Activated CD4-positive, alpha-beta T cell treated with anti-CD3 and anti-CD28 coated beads, Interleukin-2, amount 10 ng/mL, durations not matched to agents 24 days and 14 days (primary cell): ENCODE measurements around the gene PRR7. TPM values are rescaled to one million over a fixed set of nuclear protein-coding genes. Genes with fewer than 3 reads are reported as not detected.
"Not testable (repeated sequence)": the region's sequence is repeated elsewhere in the genome, so short reads cannot be mapped to it uniquely, and the experiment has no call there.

Source experiments
- DNase-seq: peaks from one replicate; pipeline ENCODE4 v3.0.0; 2022
- H3K27ac Mint-ChIP-seq: one replicate; pipeline ENCODE4 v1.8.0; 2022; ENCODE audit warnings: mild to moderate bottlenecking, mixed read lengths
- H3K27me3 Mint-ChIP-seq: one replicate; pipeline ENCODE4 v1.8.0; 2022; ENCODE audit warnings: mixed read lengths
- H3K36me3 Mint-ChIP-seq: one replicate; pipeline ENCODE4 v1.8.0; 2022; ENCODE audit warnings: low read depth, mild to moderate bottlenecking, mixed read lengths
- H3K4me1 Mint-ChIP-seq: one replicate; pipeline ENCODE4 v1.8.0; 2021; ENCODE audit warnings: mixed read lengths
- H3K4me3 Mint-ChIP-seq: one replicate; pipeline ENCODE4 v1.8.0; 2022; ENCODE audit warnings: mild to moderate bottlenecking, moderate library complexity, mixed read lengths
- H3K9me3 Mint-ChIP-seq: one replicate; pipeline ENCODE4 v1.8.0; 2021; ENCODE audit warnings: mixed read lengths
- intact Hi-C: fragments of 100-400 bp; cut with micrococcal nuclease; formaldehyde crosslinking; loops from one replicate; pipeline ENCODE4 v1.15.1; 2023
- total RNA-seq: library from RNA; stranded (reverse); gene quantifications from 2 replicates; pipeline ENCODE4 v1.2.3, GENCODE V29; 2022

Gene PRR7
- total RNA-seq, 1 donor from 2014 or later = 13.6 TPM

GRCh38 chr5:177478711-177479646, 32.4 kb downstream of the PRR7 start:
- peak overlapping the region; percentile 53 for H3K4me3 Mint-ChIP-seq
- H3K27ac Mint-ChIP-seq = peak overlapping the region; percentile 92
- H3K27me3 Mint-ChIP-seq = peaks cover 6% of the 10 kb centered on the region
- no peaks in the 10 kb centered on the region for H3K9me3 Mint-ChIP-seq
- H3K4me1 Mint-ChIP-seq = peaks cover 37% of the 10 kb centered on the region
- peak; percentile 74 for DNase-seq
- H3K36me3 Mint-ChIP-seq = peaks cover 10% of the 10 kb centered on the region
- intact Hi-C loops = loop anchor here (2.0 kb wide), 1 partner anchor 18 kb away; the partner anchor contains the start of gene PDLIM7

DNA sequence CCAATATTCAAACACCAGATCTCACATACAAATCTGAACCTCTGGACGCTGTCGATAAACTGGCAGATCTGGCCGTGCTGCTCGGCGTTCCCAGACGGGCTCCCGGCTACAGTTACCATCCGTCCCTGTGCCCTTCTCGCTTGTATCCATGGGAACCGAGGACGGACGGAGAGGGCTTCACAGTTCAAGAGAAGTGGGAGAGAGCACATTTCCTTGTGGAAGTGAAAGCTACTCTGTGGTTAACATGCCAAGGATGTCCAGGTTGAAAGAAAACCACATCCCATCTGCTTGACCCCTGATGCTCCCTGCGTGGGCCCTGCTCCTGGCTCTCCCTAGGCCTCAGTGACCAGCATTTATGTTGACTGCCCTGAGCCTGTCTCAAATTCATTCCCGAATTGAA, 33.2 kb downstream of the PRR7 start:
- peak overlapping the region; percentile 85 for H3K27ac Mint-ChIP-seq
- no peak for DNase-seq
- H3K27me3 Mint-ChIP-seq = no peaks in the 10 kb centered on the region
- intact Hi-C loops = loop anchor here (2.0 kb wide), 1 partner anchor 17 kb away; the partner anchor contains the start of gene PDLIM7
- no peaks in the 10 kb centered on the region for H3K9me3 Mint-ChIP-seq
- peaks cover 31% of the 10 kb centered on the region for H3K4me1 Mint-ChIP-seq
- peaks cover 10% of the 10 kb centered on the region for H3K36me3 Mint-ChIP-seq
- H3K4me3 Mint-ChIP-seq = no peak overlapping the region

- Mint-ChIP-seq H3K4me3 (no peak overlapping the region), H3K27ac (no peak overlapping the region), H3K36me3 (peaks cover 19% of the 10 kb centered on the region), H3K9me3 (no peaks in the 10 kb centered on the region), H3K4me1 (peaks cover 19% of the 10 kb centered on the region), H3K27me3 (no peaks in the 10 kb centered on the region)
- intact Hi-C loops = no loop called here
- DNase-seq = no peak
Observed at GRCh38 chr5:177482359-177482795, 35.8 kb downstream of the PRR7 start.

- intact Hi-C loops = no loop called here
- DNase-seq = no peak
- Mint-ChIP-seq H3K9me3 (no peaks in the 10 kb centered on the region), H3K36me3 (peaks cover 21% of the 10 kb centered on the region), H3K4me1 (peaks cover 19% of the 10 kb centered on the region), H3K4me3 (no peak overlapping the region), H3K27ac (no peak overlapping the region), H3K27me3 (no peaks in the 10 kb centered on the region)
Observed at GRCh38 chr5:177483042-177483441, 36.4 kb downstream of the PRR7 start.

DNA sequence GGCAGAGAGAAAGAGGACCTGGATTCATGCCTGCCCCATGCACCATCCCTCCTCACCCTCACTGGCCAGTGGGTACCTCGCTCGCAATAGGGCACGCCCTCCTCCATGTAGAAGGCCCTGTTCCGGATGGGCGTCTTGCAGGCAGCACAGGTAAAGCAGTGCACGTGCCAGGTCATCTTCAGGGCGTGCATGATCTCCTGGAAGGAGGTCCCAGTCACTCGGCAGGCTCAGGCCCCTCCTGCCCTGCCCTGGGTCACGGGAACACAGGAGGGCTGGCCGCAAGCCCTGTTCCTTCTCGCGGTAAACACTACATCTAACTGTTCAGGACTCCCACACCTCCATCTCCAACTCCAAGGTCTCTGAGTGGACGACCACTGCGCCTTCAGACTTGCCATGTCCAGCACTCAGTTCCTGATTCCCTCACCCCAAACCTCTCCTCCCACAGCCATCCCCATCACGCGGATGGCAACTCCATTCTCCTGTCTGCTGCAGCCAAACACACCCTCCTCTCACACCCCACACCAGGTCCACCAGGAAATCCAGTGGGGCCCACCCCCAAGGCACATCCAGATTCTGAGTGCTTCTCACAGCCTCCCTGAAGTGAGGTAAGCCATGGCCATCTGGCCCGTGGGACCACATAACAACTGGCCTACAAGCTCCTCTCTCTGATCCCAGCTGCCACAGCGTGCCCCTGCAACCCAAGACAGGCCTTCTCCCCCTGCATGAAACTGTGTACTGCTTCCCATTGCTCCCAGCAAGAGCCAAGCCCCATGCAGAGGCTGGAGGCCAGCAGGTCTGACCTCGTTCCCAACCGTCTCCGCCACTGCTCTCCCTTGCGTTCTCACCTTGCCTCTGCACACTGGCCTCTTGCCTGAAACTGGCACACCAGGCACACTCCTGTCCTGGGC, 37.6 kb downstream of the PRR7 start:
- Mint-ChIP-seq H3K27ac (peak overlapping the region; percentile 10), H3K27me3 (no peaks in the 10 kb centered on the region), H3K4me3 (no peak overlapping the region), H3K36me3 (peaks cover 18% of the 10 kb centered on the region), H3K4me1 (peaks cover 8% of the 10 kb centered on the region), H3K9me3 (no peaks in the 10 kb centered on the region)
- intact Hi-C loops = no loop called here
- DNase-seq = no peak

DNA sequence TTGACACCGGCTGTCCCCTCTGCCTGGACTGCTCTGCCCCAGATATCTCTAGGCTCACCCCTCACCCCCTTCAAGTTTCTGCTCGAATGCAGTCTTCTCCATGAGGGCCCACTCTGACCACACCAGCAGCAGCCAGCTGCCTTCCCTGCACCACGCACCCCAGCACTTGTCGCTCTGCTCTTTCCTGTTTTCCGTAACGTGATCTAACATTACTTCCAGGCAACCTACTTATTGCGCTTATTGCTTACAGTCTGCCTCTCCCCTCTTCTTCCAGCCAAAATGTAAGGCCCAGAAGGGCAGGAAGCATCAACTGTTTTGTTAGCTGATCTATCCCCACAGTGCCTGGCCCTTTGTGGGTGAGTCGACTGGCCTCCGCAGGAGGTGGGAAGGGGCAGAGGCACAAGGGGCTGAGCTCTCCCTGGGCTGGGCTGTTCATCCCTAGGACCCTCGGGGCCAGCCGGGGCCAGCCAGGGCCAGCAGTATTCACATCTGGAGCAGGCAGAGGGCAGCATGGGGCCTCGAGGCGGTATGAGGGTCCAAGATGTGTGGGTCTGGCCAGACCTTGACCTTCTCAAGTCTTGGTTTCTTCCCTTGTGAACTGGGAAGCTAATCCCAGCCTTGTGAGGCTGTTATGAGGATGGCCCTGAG, 38.4 kb downstream of the PRR7 start:
- H3K4me3 Mint-ChIP-seq = no peak overlapping the region
- DNase-seq = no peak
- H3K9me3 Mint-ChIP-seq = no peaks in the 10 kb centered on the region
- H3K4me1 Mint-ChIP-seq = peaks cover 3% of the 10 kb centered on the region
- H3K27me3 Mint-ChIP-seq = no peaks in the 10 kb centered on the region
- intact Hi-C loops = no loop called here
- peaks cover 19% of the 10 kb centered on the region for H3K36me3 Mint-ChIP-seq
- H3K27ac Mint-ChIP-seq = peak overlapping the region; percentile 10

GRCh38 chr5:177485753-177486152, 39.1 kb downstream of the PRR7 start:
- intact Hi-C loops, H3K4me3 Mint-ChIP-seq, H3K27me3 Mint-ChIP-seq, H3K9me3 Mint-ChIP-seq, H3K27ac Mint-ChIP-seq, H3K4me1 Mint-ChIP-seq, DNase-seq: not testable (repeated sequence)
- peaks cover 26% of the 10 kb centered on the region for H3K36me3 Mint-ChIP-seq

- no peaks in the 10 kb centered on the region for H3K9me3 Mint-ChIP-seq
- H3K27me3 Mint-ChIP-seq = no peaks in the 10 kb centered on the region
- intact Hi-C loops = no loop called here
- no peak overlapping the region for H3K4me3 Mint-ChIP-seq
- no peak for DNase-seq
- H3K27ac Mint-ChIP-seq = no peak overlapping the region
- peaks cover 3% of the 10 kb centered on the region for H3K4me1 Mint-ChIP-seq
- H3K36me3 Mint-ChIP-seq = peaks cover 29% of the 10 kb centered on the region
Observed at GRCh38 chr5:177486256-177486655, 39.6 kb downstream of the PRR7 start.

DNA sequence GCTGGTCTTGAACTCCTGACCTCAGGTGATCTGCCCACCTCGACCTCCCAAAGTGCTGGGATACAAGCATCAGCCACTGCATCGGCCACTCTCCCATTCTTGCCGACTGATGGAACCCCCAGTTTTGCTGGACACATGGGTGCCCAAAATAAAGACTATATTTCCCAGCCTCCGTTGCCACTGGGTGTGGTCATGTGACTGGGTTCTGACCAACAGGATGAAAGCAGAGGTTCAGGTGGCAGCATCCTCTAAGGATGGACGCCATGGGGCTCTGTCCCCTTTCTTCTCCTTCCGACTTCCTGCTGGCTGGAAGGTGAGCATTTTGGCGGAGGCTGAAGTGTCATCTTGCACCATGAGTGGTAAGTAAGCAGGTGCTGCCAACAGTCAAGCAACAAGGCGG, 40.5 kb downstream of the PRR7 start:
- H3K4me1 Mint-ChIP-seq = peaks cover 3% of the 10 kb centered on the region
- intact Hi-C loops = no loop called here

DNA sequence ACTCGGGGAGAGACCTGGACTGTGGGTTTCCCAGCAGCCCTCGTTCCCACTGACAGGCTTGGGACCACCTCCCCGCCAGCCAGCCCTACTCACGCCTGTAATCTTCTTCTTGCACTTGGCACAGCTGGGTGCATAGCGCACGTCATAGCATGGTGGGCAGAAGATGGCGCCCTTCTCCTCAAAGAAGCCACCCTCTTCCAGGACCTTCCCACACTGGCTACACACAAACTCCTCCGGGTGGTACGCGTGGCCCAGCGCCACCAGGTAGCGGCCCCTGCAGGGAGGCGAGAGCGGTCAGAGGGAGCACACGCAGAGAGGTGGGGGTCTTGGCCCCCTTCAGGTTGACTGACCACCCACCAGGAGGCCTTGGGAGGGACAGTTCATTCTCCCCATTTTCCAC, 41.4 kb downstream of the PRR7 start:
- no peak for DNase-seq
- Mint-ChIP-seq H3K4me1 (peaks cover 5% of the 10 kb centered on the region), H3K9me3 (no peaks in the 10 kb centered on the region), H3K27me3 (no peaks in the 10 kb centered on the region), H3K36me3 (peaks cover 32% of the 10 kb centered on the region), H3K27ac (no peak overlapping the region), H3K4me3 (no peak overlapping the region)
- intact Hi-C loops = no loop called here

More for the DNA sequence above, 40.5 kb downstream of the PRR7 start:
- Mint-ChIP-seq H3K27ac (no peak overlapping the region), H3K4me3 (no peak overlapping the region), H3K27me3 (no peaks in the 10 kb centered on the region), H3K36me3 (peaks cover 30% of the 10 kb centered on the region), H3K9me3 (no peaks in the 10 kb centered on the region)
- DNase-seq = no peak

DNA sequence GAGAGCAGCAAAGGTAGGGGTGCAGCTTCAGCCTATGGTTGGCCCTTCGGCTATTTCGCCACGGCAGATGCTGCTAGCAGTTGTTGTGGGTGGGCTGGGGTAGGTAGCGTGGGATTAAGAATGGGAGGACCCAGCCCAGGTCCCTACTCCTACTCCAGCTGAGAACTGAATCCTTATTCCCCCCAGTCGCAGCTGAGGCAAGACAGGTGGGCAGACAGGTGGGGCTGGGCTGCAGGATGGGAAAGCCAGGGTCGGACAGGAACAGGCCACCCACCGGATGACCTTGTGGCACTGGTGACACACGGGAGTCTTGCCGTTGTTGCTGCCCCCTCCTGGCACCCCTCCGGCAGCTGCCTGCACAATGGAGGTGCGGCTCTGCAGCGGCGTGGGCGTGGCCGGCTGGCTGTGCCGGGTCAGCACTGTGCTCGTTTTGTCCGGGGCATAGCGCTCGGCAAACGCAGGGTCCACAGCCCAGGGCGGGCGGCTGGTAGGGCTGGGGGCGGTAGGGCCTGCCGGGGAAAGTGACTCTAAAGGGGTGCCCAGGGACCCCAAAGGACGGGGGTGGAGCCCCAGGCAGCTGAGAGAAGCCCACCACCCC, 42.6 kb downstream of the PRR7 start:
- H3K4me1 Mint-ChIP-seq = peaks cover 11% of the 10 kb centered on the region
- no peak for DNase-seq
- peaks cover 33% of the 10 kb centered on the region for H3K36me3 Mint-ChIP-seq
- H3K27ac Mint-ChIP-seq = no peak overlapping the region
- intact Hi-C loops = no loop called here
- no peaks in the 10 kb centered on the region for H3K27me3 Mint-ChIP-seq
- no peaks in the 10 kb centered on the region for H3K9me3 Mint-ChIP-seq
- H3K4me3 Mint-ChIP-seq = no peak overlapping the region

GRCh38 chr5:177490311-177490991, 43.8 kb downstream of the PRR7 start:
- peaks cover 33% of the 10 kb centered on the region for H3K36me3 Mint-ChIP-seq
- H3K4me3 Mint-ChIP-seq = no peak overlapping the region

GRCh38 chr5:177490992-177491391, 44.4 kb downstream of the PRR7 start:
- Mint-ChIP-seq H3K4me3 (no peak overlapping the region), H3K36me3 (peaks cover 32% of the 10 kb centered on the region), H3K9me3 (no peaks in the 10 kb centered on the region), H3K27me3 (no peaks in the 10 kb centered on the region), H3K27ac (no peak overlapping the region), H3K4me1 (peaks cover 22% of the 10 kb centered on the region)
- DNase-seq = no peak
- intact Hi-C loops = no loop called here

More at GRCh38 chr5:177490311-177490991, 43.8 kb downstream of the PRR7 start:
- no peaks in the 10 kb centered on the region for H3K9me3 Mint-ChIP-seq
- peaks cover 17% of the 10 kb centered on the region for H3K4me1 Mint-ChIP-seq
- no peaks in the 10 kb centered on the region for H3K27me3 Mint-ChIP-seq
- intact Hi-C loops = no loop called here
- H3K27ac Mint-ChIP-seq = no peak overlapping the region
- DNase-seq = no peak
